SH-SY5Y (cell line): ENCODE data around the gene MAP2.

Experiments used
- GATA2 ChIP-seq: IDR thresholded peaks from 2 replicates; pipeline ENCODE4 v1.6.1; 2011; ENCODE audit warnings: mild to moderate bottlenecking, low read depth, low read length
- GATA3 ChIP-seq: IDR thresholded peaks from 2 replicates; pipeline ENCODE4 v1.6.1; 2011; ENCODE audit warnings: low read depth, mild to moderate bottlenecking, low read length, moderate library complexity

- TF ChIP-seq GATA2 (no peak), GATA3 (no peak)
Measured at GRCh38 chr2:209523867-209524266, 100.0 kb downstream of the MAP2 start.
